Cortex of kidney (tissue), 1 donor: ENCODE data around the gene SFXN3.

Experiments
- DNase-seq: peaks from one replicate; lab custom pipeline; 2025; lab: John Stamatoyannopoulos, UW

SFXN3 gene

GRCh38 chr10:101073631-101074030 lies 42.6 kb downstream of the SFXN3 start:
- no peak for DNase-seq

GRCh38 chr10:101075775-101076174 lies 44.7 kb downstream of the SFXN3 start:
- DNase-seq: no peak

GRCh38 chr10:101076630-101077029 lies 45.6 kb downstream of the SFXN3 start:
- DNase-seq: no peak

GRCh38 chr10:101079874-101080273 lies 48.8 kb downstream of the SFXN3 start:
- DNase-seq: no peak

GRCh38 chr10:101080933-101081931 lies 50.2 kb downstream of the SFXN3 start:
- no peak for DNase-seq

GRCh38 chr10:101085846-101086245 lies 54.8 kb downstream of the SFXN3 start:
- no peak for DNase-seq

- DNase-seq: no peak
Measured at GRCh38 chr10:101087376-101087775, 56.3 kb downstream of the SFXN3 start.

- DNase-seq: no peak
Measured at GRCh38 chr10:101087965-101088364, 56.9 kb downstream of the SFXN3 start.

- no peak for DNase-seq
Measured at GRCh38 chr10:101089520-101090299, 58.7 kb downstream of the SFXN3 start.

GRCh38 chr10:101090597-101090996 lies 59.6 kb downstream of the SFXN3 start:
- no peak for DNase-seq
